GDM1 (cell line): ENCODE results near the gene ARMC10.
"Not testable (repeated sequence)": the region's sequence is repeated elsewhere in the genome, so short reads cannot be mapped to it uniquely, and the experiment has no call there.

Experiments used
- DNase-seq: peaks from one replicate; lab custom pipeline; 2025; lab: John Stamatoyannopoulos, UW

ARMC10 gene

GRCh38 chr7:103074519-103075336, at the start of gene ARMC10, which contains the start of gene FBXL13:
Gene ARMC10, plus strand, starts transcription at chr7:103075140. Its CDS starts 133 bp downstream, at chr7:103075273.
Gene FBXL13, minus strand, starts transcription at chr7:103074796.
- peak; percentile 88 for DNase-seq

GRCh38 chr7:103025341-103025740, 49.6 kb upstream of the ARMC10 start:
- DNase-seq = peak; percentile 36

- DNase-seq = no peak
These were observed 43.9 kb upstream of the ARMC10 start for GRCh38 chr7:103031024-103031423.

DNA sequence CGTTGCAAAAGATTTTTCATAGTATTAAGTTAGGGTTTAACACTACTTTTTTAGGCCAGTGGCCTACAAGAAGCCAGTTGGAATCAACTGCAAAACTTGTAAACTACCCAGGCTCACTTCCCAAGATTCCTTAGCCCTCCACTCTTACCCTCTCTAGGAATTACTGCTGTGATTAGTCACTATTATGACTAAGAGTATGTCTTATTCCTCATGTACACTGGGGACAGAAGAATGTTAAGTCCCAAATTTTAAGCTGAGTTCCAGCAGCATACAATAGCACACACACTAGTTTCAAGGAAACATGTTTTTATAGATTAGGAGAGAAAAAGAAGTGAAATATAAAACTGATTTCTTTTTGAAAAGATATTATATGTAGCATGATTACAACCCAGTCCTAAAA, 43.2 kb upstream of the ARMC10 start:
- no peak for DNase-seq

DNA sequence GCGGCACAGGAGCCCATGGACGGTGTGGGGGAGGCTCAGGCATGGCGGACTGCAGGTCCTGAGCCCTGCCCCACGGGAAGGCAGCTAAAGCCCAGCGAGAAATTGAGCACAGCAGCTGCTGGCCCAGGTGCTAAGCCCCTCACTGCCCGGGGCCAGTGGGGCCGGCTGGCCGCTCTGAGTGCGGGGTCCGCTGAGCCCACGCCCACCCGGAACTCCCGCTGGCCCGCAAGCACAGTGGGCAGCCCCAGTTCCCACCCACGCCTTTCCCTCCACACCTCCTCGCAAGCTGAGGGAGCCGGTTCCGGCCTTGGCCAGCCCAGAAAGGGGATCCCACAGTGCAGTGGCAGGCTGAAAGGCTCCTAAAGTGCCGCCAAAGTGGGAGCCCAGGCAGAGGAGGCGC, 40.6 kb upstream of the ARMC10 start:
- not testable (repeated sequence) for DNase-seq

GRCh38 chr7:103037476-103037822, 37.5 kb upstream of the ARMC10 start:
- no peak for DNase-seq

DNA sequence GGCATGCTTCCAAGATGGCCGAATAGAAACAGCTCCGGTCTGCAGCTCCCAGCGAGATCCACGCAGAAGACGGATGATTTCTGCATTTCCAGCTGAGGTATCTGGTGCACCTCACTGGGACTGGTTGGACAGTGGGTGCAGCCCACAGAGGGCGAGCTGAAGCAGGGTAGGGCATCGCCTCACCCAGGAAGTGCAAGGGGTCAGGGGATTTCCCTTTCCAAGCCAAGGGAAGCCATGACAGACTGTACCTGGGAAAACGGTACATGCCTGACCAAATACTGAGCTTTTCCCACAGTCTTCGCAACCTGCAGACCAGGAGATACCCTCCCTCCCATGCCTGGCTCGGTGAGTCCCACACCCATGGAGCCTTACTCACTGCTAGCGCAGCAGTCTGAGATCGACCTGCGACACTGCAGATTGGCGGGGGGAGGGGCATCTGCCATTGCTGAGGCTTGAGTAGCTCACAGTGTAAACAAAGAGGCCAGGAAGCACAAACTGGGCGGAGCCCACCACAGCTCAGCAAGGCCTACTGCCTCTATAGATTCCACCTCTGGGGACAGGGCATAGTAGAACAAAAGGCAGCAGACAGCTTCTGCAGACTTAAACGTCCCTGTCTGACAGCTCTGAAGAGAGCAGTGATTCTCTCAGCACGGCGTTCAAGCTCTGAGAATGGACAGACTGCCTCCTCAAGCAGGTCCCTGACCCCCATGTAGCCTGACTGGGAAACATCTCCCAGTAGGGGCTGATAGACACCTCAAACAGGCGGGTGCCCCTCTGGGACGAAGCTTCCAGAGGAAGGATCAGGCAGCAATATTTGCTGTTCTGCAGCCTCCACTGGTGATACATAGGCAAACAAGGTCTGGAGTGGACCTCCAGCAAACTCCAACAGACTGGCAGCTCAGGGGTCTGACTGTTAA, 36.9 kb upstream of the ARMC10 start:
- not testable (repeated sequence) for DNase-seq

DNA sequence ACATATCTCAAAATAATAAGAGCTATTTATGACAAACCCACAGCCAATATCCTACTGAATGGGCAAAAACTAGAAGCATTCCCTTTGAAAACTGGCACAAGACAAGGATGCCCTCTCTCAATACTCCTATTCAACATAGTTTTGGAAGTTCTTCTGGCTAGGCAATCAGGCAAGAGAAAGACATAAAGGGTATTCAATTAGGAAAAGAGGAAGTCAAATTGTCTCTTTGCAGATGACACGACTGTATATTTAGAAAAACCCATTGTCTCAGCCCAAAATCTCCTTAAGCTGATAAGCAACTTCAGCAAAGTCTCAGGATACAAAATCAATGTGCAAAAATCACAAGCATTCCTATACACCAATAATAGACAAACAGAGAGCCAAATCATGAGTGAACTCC, 33.1 kb upstream of the ARMC10 start:
- DNase-seq = not testable (repeated sequence)

DNA sequence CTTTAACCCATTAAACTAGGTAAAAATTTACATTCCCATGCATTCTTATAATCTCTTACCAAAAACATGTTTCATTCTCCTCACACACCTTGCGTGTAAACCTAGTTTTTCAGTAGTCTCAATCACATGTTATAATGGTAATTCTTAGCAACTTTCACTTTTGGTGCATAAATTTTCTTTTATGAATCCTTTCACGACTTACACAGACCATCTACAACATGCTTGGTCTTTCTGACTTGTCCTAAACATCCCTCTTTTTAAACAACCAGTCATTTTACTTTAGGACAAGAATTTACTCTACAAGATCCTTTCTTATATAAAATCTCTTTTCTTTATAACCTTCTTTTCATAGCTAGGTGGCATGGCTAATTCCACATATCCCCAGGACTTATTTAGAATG, 26.1 kb upstream of the ARMC10 start:
- no peak for DNase-seq

DNA sequence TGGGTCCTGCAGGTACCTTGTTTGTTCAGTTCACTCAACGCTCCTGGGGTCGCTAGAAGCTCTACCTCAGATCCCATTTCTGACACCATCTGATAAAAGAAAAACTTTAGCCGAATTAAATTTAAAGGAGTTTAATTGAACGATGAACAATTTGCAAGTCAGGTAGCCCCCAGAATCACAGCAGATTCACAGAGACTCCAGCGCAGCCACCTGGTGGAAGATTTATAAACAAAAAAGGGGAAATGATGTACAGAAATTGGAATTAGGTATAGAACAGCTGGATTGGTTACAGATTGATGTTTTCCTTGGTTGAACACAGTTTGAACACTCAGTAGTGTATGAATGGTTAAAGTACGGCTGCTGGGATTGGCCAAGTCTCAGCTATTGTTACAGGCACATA, 23.4 kb upstream of the ARMC10 start:
- DNase-seq = no peak

- DNase-seq = not testable (repeated sequence)
These were observed 18.9 kb upstream of the ARMC10 start for GRCh38 chr7:103056006-103056405.

DNA sequence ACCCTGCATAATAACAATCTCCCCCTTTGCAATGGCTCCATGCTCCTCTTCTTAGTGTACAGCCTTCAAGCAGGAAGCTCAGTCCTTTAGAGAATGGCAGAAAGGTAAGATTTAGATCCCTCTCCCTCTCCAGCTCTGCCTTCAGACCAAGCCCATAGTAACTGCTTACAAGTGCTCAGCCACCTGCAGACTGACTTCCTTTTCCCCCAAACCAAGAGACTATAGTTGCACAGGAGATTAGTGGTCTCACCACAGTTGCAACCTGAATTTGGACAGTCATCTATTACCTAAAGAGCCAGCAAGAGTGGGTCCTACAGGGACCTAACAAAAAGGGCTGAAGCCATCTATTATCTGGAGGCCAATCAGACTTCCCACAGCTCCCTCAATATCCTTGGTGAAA, 16.8 kb upstream of the ARMC10 start:
- DNase-seq = no peak

DNA sequence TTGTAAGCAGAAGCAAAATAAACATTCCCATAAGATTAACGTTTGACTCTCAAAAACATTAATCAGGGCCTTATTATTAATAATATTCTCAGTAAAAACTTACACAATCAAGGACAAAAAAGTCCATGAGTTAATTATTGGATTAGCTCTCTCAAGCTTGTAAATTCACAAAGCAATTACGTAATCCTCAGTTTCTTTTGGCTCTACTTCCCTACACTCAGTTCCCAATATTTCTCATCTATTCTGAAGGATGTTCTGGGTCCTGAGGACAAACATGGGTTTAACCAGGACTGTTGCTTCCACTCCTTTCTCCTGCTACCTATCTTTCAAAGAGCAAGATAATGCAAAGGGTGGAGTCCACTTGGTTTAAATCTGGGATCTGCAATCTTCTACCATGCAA, 15.5 kb upstream of the ARMC10 start:
- no peak for DNase-seq

GRCh38 chr7:103063895-103064294, 11.0 kb upstream of the ARMC10 start:
- DNase-seq = no peak

- peak; percentile 52 for DNase-seq
These were observed 9.3 kb upstream of the ARMC10 start for GRCh38 chr7:103065667-103066066.

DNA sequence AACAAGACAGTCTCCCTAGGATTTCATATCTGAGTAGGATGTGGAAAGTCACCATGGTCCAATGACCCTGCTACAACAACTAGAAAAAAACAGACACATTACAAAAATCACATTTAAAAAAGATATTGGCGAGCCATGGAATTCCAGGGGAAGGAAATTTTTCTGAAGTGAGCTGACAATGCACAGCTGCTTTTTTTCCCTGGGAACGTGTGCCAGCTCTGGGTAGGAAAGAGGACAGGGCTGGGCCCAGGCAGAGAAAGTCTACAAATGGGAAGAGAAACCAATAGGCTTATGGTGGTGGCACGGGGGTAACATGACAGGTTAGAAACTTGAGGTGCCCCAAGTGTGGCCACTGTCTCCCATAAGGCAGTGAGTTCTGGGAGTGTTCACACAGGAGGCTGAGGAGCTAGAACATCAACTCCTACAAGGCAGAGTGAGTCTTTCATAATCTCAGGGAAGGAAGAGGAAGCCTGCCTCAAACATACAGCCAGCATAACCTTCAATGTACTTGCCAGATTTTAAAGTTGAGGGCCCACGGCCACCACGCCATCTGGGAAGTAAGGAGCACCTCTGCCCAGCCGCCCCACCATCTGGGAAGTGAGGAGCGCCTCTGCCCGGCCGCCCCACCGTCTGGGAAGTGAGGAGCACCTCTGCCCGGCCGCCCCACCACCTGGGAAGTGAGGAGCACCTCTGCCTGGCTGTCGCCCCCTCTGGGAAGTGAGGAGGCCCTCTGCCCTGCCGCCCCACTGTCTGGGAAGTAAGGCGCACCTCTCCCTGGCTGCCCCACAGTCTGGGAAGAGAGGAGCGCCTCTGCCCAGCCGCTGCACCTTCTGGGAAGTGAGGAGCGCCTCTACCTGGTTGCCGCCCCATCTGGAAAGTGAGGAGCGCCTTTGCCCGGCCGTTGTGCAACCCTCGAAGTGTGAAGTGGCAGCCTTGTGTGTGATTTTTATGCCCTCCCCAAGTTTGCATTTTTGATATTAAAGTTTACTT, 6.2 kb upstream of the ARMC10 start:
- DNase-seq = no peak

- no peak for DNase-seq
These were observed 3.9 kb upstream of the ARMC10 start for GRCh38 chr7:103071000-103071399.

DNA sequence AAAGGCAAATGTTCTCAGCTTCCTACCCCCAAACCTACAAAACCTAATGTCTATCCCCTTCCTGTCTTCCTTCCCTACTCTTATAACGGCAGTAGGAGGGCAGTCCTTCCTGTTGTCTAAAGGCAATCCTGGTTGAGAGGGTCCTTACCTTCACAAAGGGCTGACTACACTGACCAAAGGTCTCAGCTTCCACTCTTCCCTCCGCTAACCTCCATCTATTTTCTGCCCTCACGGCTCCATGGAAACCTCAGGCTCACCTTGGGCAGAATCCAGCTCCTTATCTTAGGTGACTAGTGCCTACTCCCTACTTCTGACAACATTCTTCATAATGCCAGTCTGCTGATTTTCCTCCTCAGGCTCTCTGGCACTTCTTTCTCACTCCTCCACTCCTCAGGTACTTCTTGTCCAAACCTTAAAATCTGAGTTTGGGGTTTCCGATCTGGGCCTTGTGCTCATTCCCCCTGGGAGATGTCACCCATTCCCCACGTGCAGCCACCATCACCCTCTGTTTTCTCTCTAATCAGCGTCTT, 886 bp upstream of the ARMC10 start:
- DNase-seq = no peak

GRCh38 chr7:103075337-103075918, 488 bp downstream of the ARMC10 start:
- DNase-seq = peak; percentile 41

DNA sequence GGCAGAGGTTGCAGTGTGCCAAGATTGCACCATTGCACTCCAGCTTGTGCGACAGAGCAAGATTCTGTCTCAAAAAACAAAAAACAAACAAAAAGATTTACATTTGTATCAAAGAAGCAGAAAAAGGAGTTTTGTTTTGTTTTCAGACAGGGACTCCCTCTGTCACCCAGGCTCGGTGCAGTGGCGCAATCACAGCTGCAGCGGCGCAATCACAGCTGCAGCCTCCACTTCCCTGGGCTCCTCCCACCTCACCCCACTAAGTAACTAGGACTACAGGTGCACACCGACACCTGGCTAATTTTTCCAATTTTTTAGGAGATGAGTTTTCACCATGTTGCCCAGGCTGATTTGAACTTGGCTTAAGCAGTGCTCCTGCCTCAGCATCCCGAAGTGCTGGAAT, 1.8 kb downstream of the ARMC10 start:
- no peak for DNase-seq

- DNase-seq = no peak
These were observed 2.4 kb downstream of the ARMC10 start for GRCh38 chr7:103077318-103077717.
